Activated T-helper 9 cell treated with anti-CD3 and anti-CD28 coated beads, Interleukin-2, amount 50 U/mL, for 16 hours (primary cell): Measurements from ENCODE around the gene SPAG6.
"Not testable (repeated sequence)": the region's sequence is repeated elsewhere in the genome, so short reads cannot be mapped to it uniquely, and the experiment has no call there.

Experiments used
- DNase-seq: peaks from one replicate; pipeline ENCODE4 v3.0.0-alpha.2; 2020; ENCODE audit warnings: low read depth

Gene SPAG6

GRCh38 chr10:22341190-22341925 lies 3.9 kb upstream of the SPAG6 start:
- no peak for DNase-seq

GRCh38 chr10:22341926-22342196 lies 3.4 kb upstream of the SPAG6 start:
- DNase-seq = no peak

GRCh38 chr10:22342421-22342820 lies 2.9 kb upstream of the SPAG6 start:
- no peak for DNase-seq

- no peak for DNase-seq
Observed at GRCh38 chr10:22343731-22344130, 1.6 kb upstream of the SPAG6 start.

GRCh38 chr10:22344249-22344648 lies 1.0 kb upstream of the SPAG6 start:
- no peak for DNase-seq

GRCh38 chr10:22344781-22345300 lies 455 bp upstream of the SPAG6 start:
- DNase-seq = no peak

- no peak for DNase-seq
Observed at GRCh38 chr10:22346096-22346661, 883 bp downstream of the SPAG6 start.

GRCh38 chr10:22349755-22350154 lies 4.5 kb downstream of the SPAG6 start:
- DNase-seq = no peak

- DNase-seq = no peak
Observed at GRCh38 chr10:22351131-22351703, 5.9 kb downstream of the SPAG6 start.

GRCh38 chr10:22356324-22356873 lies 11.1 kb downstream of the SPAG6 start:
- no peak for DNase-seq

- not testable (repeated sequence) for DNase-seq
Observed at GRCh38 chr10:22357770-22358169, 12.5 kb downstream of the SPAG6 start.

GRCh38 chr10:22363305-22363704 lies 18.0 kb downstream of the SPAG6 start:
- DNase-seq = no peak

- DNase-seq = no peak
Observed at GRCh38 chr10:22364407-22365140, 19.3 kb downstream of the SPAG6 start.

- no peak for DNase-seq
Observed at GRCh38 chr10:22365233-22365632, 19.9 kb downstream of the SPAG6 start.

GRCh38 chr10:22365644-22366434 lies 20.5 kb downstream of the SPAG6 start:
- no peak for DNase-seq

- no peak for DNase-seq
Observed at GRCh38 chr10:22366435-22366703, 21.1 kb downstream of the SPAG6 start.

- DNase-seq = no peak
Observed at GRCh38 chr10:22366771-22367170, 21.5 kb downstream of the SPAG6 start.

GRCh38 chr10:22367471-22367870 lies 22.2 kb downstream of the SPAG6 start:
- no peak for DNase-seq

GRCh38 chr10:22368402-22368801 lies 23.1 kb downstream of the SPAG6 start:
- no peak for DNase-seq

- no peak for DNase-seq
Observed at GRCh38 chr10:22368981-22369380, 23.7 kb downstream of the SPAG6 start.

GRCh38 chr10:22369434-22370072 lies 24.3 kb downstream of the SPAG6 start:
- no peak for DNase-seq

GRCh38 chr10:22370320-22370719 lies 25.0 kb downstream of the SPAG6 start:
- DNase-seq = no peak
